Activated naive CD8-positive, alpha-beta T cell treated with anti-CD3 and anti-CD28 coated beads for 36 hours (primary cell): Measurements from ENCODE around the gene CHML. TPM values are rescaled to one million over a fixed set of nuclear protein-coding genes. Genes with fewer than 3 reads are reported as not detected.
A peak's percentile ranks its signal among the peaks of the same experiment; 100 is the strongest.
"Not testable (repeated sequence)": the region's sequence is repeated elsewhere in the genome, so short reads cannot be mapped to it uniquely, and the experiment has no call there.

Experiments
- DNase-seq: peaks from one replicate; pipeline ENCODE4 v3.0.0; 2021
- H3K27ac Mint-ChIP-seq: one replicate; pipeline ENCODE4 v1.8.0; 2022; ENCODE audit warnings: mild to moderate bottlenecking, moderate library complexity, mixed read lengths
- H3K27me3 Mint-ChIP-seq: one replicate; pipeline ENCODE4 v1.8.0; 2022; ENCODE audit warnings: mild to moderate bottlenecking, mixed read lengths
- H3K36me3 Mint-ChIP-seq: one replicate; pipeline ENCODE4 v1.8.0; 2021; ENCODE audit warnings: mild to moderate bottlenecking, mixed read lengths
- H3K4me1 Mint-ChIP-seq: one replicate; pipeline ENCODE4 v1.8.0; 2021; ENCODE audit warnings: mixed read lengths
- H3K4me3 Mint-ChIP-seq: one replicate; pipeline ENCODE4 v1.8.0; 2022; ENCODE audit warnings: mild to moderate bottlenecking, moderate library complexity, mixed read lengths
- H3K9me3 Mint-ChIP-seq: one replicate; pipeline ENCODE4 v1.8.0; 2022; ENCODE audit warnings: mixed read lengths
- total RNA-seq, 2 experiments: library from RNA; stranded (reverse); gene quantifications; one replicate each; pipeline ENCODE4 v1.2.3, GENCODE V29; 2021

The CHML gene
- total RNA-seq: 10 to 100 TPM; 24.3 to 27.6 TPM

DNA sequence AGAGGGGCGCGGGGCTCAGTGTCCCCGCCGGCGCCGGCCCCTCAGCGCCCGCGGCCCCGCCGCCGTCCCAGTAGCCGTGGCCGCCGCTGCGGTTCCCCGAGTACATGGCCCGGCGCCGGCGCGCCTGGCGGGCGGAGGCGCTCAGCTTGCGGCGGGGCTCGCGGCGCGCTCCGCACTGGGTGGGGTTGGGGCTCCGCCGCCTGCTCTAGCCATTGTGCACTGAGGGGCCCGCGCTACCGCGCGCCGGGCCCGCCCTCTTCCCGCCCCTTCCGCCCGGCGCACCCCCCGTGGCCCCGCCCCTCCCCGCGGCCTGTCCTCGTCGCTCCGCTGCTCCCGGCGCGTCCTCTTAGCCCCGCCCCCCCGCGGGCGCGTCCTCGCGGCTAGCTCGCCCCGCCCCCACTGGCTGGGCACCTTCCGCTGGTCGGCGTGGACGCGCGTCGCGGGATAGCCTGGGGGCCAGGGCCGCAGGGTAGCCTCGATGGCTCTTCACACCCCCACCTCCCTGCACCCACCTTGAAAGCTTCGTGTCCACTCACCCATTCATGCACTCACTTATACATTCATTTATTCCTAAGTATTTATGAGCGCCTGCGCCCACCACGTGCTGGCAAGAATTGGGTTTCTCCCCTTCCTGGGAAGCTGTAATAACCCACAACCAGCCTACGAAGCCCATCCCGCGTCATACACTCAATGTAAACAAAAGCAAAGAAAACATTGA lies at the start of gene CHML, which contains the start of gene OPN3:
CHML (minus strand) TSS at position 221 of the 718 bp plus-strand sequence. CDS start 4,603 bp downstream, outside the sequence.
OPN3 (minus strand) TSS at position 221 of the 718 bp plus-strand sequence; CDS start at position 106, 115 bp downstream.
- Mint-ChIP-seq H3K9me3 (peaks cover 11% of the 10 kb centered on the region), H3K4me1 (peaks cover 46% of the 10 kb centered on the region), H3K36me3 (peaks cover 31% of the 10 kb centered on the region), H3K4me3 (peak within 1 kb of the TSS; percentile 92), H3K27me3 (no peaks in the 10 kb centered on the region), H3K27ac (peak within 1 kb of the TSS; percentile 89)
- peak; percentile 95 for DNase-seq

DNA sequence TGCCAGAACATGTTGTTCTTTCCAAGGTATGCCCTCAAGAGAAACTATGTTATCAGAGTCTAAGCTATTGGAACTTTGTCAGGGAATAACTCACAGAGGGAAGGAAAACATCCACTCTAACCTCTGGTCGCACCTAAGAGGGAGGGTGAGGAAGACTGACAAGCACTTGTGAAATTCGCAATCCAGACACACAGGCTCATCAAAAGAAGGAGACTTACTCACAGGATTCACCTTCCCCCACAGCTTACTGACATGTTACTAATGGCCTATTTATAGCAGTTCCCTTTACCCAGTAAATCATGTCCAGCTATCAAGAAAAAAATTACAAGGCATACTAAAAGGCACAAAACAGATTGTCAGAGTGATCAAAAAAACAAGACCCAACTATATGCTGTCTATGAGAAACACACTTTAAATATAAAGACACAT lies 48.8 kb upstream of the CHML start:
- no peaks in the 10 kb centered on the region for H3K4me1 Mint-ChIP-seq
- no peaks in the 10 kb centered on the region for H3K36me3 Mint-ChIP-seq
- H3K27ac Mint-ChIP-seq: no peak overlapping the region
- no peaks in the 10 kb centered on the region for H3K9me3 Mint-ChIP-seq
- no peaks in the 10 kb centered on the region for H3K27me3 Mint-ChIP-seq
- no peak overlapping the region for H3K4me3 Mint-ChIP-seq
- DNase-seq: no peak

DNA sequence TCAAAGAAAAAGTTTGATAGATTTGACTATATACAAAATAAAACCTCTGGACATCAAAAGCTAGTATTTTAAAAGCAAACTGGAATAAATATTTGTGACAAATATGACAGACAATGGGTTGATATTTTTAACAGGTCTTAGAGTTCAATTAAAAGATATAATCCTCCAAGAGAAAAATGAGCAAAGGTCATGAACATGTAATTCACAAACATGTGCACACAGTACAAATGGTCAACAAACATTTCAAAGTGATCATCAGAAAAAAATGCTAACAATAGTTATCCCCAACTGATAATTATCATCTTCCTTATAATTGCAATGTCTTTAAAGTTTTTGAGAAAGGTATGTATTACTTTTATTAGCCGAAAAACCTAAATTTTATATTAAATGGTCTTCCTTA lies 43.9 kb upstream of the CHML start:
- Mint-ChIP-seq H3K27ac (no peak overlapping the region), H3K36me3 (no peaks in the 10 kb centered on the region), H3K4me1 (no peaks in the 10 kb centered on the region), H3K9me3 (peaks cover 3% of the 10 kb centered on the region), H3K4me3 (no peak overlapping the region), H3K27me3 (no peaks in the 10 kb centered on the region)
- no peak for DNase-seq

GRCh38 chr1:241682921-241683320 lies 42.8 kb upstream of the CHML start:
- Mint-ChIP-seq H3K4me1 (peaks cover 4% of the 10 kb centered on the region), H3K27me3 (no peaks in the 10 kb centered on the region), H3K9me3 (peaks cover 3% of the 10 kb centered on the region), H3K4me3 (no peak overlapping the region), H3K27ac (no peak overlapping the region), H3K36me3 (no peaks in the 10 kb centered on the region)
- no peak for DNase-seq

GRCh38 chr1:241681861-241682448 lies 41.8 kb upstream of the CHML start:
- not testable (repeated sequence) for H3K4me3 Mint-ChIP-seq, DNase-seq, H3K27me3 Mint-ChIP-seq, H3K27ac Mint-ChIP-seq, H3K36me3 Mint-ChIP-seq, H3K9me3 Mint-ChIP-seq
- peaks cover 11% of the 10 kb centered on the region for H3K4me1 Mint-ChIP-seq

GRCh38 chr1:241679961-241680360 lies 39.8 kb upstream of the CHML start:
- Mint-ChIP-seq H3K27me3 (no peaks in the 10 kb centered on the region), H3K9me3 (peaks cover 5% of the 10 kb centered on the region), H3K4me1 (peaks cover 27% of the 10 kb centered on the region), H3K27ac (no peak overlapping the region), H3K36me3 (no peaks in the 10 kb centered on the region), H3K4me3 (no peak overlapping the region)
- no peak for DNase-seq

- Mint-ChIP-seq H3K4me1 (peaks cover 27% of the 10 kb centered on the region), H3K27ac (no peak overlapping the region), H3K27me3 (no peaks in the 10 kb centered on the region), H3K4me3 (no peak overlapping the region), H3K9me3 (peaks cover 5% of the 10 kb centered on the region), H3K36me3 (no peaks in the 10 kb centered on the region)
- DNase-seq: no peak
These were observed 39.2 kb upstream of the CHML start for GRCh38 chr1:241679404-241679803.

DNA sequence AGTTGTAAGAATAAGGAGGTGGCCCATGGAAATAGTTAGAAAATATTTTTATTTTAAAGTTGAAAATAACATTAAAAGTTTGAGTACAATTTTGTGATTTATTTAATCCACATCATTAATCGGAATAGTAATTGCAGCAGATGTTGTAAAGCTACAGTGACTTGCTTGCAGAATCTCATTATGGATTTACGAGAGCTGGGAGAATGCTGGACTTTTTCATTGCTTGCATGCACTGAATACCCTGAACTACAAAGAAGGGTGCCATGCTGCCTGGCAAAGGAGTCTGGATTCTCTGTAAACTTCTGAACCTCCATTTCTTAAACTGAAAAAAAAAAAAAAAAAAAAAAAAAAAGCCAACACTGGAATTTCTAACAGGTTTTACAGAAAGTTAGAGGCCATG lies 38.4 kb upstream of the CHML start:
- Mint-ChIP-seq H3K27ac (no peak overlapping the region), H3K36me3 (no peaks in the 10 kb centered on the region), H3K27me3 (no peaks in the 10 kb centered on the region), H3K4me1 (peaks cover 31% of the 10 kb centered on the region), H3K9me3 (peaks cover 5% of the 10 kb centered on the region), H3K4me3 (no peak overlapping the region)
- no peak for DNase-seq

DNA sequence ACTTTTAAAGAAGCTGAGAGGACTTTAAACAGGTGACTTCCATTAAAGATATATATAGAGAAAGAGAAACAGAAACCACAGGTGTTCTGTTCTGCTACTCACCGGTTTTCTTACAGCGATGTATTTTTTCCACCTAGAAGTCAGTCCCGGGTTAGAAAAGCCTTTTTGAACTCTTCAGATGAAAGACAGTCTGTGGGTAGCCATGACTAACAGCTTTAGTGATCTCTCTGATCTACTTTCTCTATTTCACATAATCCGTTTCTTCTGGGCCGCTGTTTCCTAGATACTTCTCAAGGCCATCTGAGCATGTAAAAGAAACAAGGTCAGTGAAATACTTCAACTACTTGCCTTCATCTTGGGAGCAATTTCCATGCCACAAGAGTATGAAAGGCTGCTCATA lies 37.0 kb upstream of the CHML start:
- Mint-ChIP-seq H3K27ac (peak overlapping the region; percentile 88), H3K36me3 (peaks cover 3% of the 10 kb centered on the region), H3K9me3 (peaks cover 8% of the 10 kb centered on the region), H3K4me3 (peak overlapping the region; percentile 55), H3K27me3 (no peaks in the 10 kb centered on the region), H3K4me1 (peaks cover 39% of the 10 kb centered on the region)
- DNase-seq: peak; percentile 12

DNA sequence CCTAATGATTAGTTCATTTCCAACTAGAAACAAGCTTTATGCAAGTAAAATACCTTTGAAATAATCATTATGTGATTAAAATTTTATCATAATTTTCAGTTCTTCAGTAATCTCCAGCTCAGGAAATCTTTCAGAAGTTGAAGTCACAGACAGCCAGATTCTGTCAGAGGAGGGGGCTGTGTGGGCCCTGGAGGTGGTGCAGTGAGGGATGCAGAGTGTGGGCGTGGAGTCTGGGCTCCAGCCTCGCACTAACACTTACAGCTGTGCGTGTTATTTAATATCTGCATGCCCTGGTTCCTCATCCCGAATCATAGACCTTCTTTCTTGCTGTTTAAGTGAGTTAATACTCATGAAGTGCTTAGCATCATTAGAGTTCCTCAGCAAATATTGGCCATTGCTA lies 35.8 kb upstream of the CHML start:
- Mint-ChIP-seq H3K27me3 (no peaks in the 10 kb centered on the region), H3K36me3 (peaks cover 6% of the 10 kb centered on the region), H3K4me1 (peaks cover 50% of the 10 kb centered on the region), H3K4me3 (no peak overlapping the region), H3K9me3 (peaks cover 8% of the 10 kb centered on the region), H3K27ac (peak overlapping the region; percentile 75)
- DNase-seq: peak; percentile 12

GRCh38 chr1:241674805-241675384 lies 34.7 kb upstream of the CHML start:
- Mint-ChIP-seq H3K36me3 (peaks cover 6% of the 10 kb centered on the region), H3K27me3 (no peaks in the 10 kb centered on the region), H3K4me3 (no peak overlapping the region), H3K27ac (peak overlapping the region; percentile 66), H3K4me1 (peaks cover 59% of the 10 kb centered on the region), H3K9me3 (peaks cover 8% of the 10 kb centered on the region)
- DNase-seq: no peak

DNA sequence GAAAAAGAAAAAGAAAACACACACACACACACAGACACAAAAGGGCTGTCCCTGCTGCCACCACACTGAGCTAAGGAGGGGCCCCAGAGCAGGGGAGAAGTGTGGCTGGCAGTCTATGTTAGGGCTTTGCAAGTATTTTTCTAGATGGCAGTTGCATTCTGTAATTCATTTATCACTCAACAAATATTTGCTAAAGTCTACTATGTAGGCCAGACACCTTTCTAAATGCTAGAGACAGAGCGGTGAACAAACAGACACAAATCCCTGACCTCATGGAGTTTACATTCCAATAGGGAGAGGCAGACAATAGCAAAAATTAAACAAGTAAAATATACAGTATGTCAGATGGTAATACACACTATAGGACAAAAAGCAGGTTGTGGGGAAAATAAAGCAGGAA lies 32.1 kb upstream of the CHML start:
- H3K27ac Mint-ChIP-seq: no peak overlapping the region
- peaks cover 14% of the 10 kb centered on the region for H3K36me3 Mint-ChIP-seq
- peaks cover 15% of the 10 kb centered on the region for H3K9me3 Mint-ChIP-seq
- peaks cover 65% of the 10 kb centered on the region for H3K4me1 Mint-ChIP-seq
- DNase-seq: no peak
- no peaks in the 10 kb centered on the region for H3K27me3 Mint-ChIP-seq
- H3K4me3 Mint-ChIP-seq: no peak overlapping the region

DNA sequence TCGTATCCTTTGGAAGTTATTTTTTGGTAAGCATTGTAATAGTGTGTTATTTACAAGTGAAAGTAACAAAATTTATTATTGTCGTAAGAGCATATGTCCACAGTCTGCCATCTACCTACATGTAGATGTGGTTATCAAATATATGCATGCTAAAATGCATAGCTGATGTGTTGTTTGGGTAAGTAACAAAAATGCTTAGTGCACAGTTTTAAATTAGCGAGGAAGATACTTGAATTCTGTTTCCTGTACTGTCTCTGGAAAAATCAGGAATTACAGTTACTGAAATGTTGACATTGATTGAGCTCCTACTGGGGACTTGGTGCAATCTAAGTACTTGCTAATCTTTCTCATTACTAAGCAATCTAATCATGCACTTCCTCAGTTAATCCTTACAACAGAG lies 26.2 kb upstream of the CHML start:
- no peak for DNase-seq
- Mint-ChIP-seq H3K4me3 (no peak overlapping the region), H3K27ac (no peak overlapping the region), H3K9me3 (peaks cover 8% of the 10 kb centered on the region), H3K4me1 (peaks cover 29% of the 10 kb centered on the region), H3K36me3 (peaks cover 8% of the 10 kb centered on the region), H3K27me3 (no peaks in the 10 kb centered on the region)

DNA sequence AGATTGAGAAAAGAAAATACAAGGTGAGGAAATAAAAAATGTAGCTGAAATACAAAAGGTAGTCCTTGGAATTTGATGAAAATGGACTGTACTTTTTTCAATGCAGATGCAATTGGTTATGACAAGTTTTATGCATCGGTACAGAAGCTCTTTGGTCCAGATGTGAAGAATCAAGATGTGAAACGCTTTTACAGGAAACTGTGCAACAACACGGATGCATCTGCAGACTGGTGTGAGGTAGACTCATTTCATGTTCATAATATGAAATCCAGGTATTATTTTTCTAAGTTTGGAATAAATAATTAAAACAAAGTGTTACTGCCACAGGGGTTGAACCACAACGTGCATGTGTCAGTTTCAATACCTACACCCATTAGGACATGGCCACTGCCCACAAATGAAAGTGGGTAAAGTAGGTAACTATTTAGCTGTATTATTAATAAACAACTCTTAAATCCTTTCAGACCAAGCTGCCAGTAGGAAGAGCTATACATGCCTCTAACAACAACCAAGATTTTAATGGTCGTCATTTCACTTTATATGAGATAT lies 20.3 kb upstream of the CHML start:
- H3K4me1 Mint-ChIP-seq: no peaks in the 10 kb centered on the region
- no peak overlapping the region for H3K4me3 Mint-ChIP-seq
- H3K9me3 Mint-ChIP-seq: no peaks in the 10 kb centered on the region
- H3K36me3 Mint-ChIP-seq: no peaks in the 10 kb centered on the region
- DNase-seq: no peak
- no peak overlapping the region for H3K27ac Mint-ChIP-seq
- no peaks in the 10 kb centered on the region for H3K27me3 Mint-ChIP-seq

GRCh38 chr1:241659016-241659415 lies 18.8 kb upstream of the CHML start:
- H3K27me3 Mint-ChIP-seq, H3K36me3 Mint-ChIP-seq, H3K4me3 Mint-ChIP-seq, H3K9me3 Mint-ChIP-seq, H3K27ac Mint-ChIP-seq, DNase-seq, H3K4me1 Mint-ChIP-seq: not testable (repeated sequence)
